Psoas muscle (tissue), 8 donors: Measurements from ENCODE around the gene CAMSAP1. TPM values are rescaled to one million over a fixed set of nuclear protein-coding genes. Genes with fewer than 3 reads are reported as not detected.

Source experiments
- ATAC-seq, 4 donors: fragments of 200-7000 bp; cut with Tn5 transposase; one replicate each; pipeline ENCODE4 v1.9.1; 2020; ENCODE audit warnings: moderate library complexity in 3 of 4, mild to moderate bottlenecking in 2 of 4
- DNase-seq, 2 donors: peaks; one replicate each; pipeline ENCODE4 v3.0.0-alpha.2; 2020
- H3K27ac ChIP-seq: fragments of 200-600 bp; one replicate; pipeline ENCODE4 v1.8.0; 2022
- H3K27me3 ChIP-seq, 3 donors: fragments of 200-600 bp in 1 of 3; one replicate each; pipeline versions ENCODE4 v1.6.1 to v1.8.0; 2013 to 2022; ENCODE audit warnings: low read length in 2 of 3, mild to moderate bottlenecking in 2 of 3, moderate library complexity in 1 of 3; ENCODE audit not compliant: insufficient read depth in 3 of 3
- H3K36me3 ChIP-seq, 2 donors: fragments of 200-600 bp in 1 of 2; one replicate each; pipeline versions ENCODE4 v1.6.1 to v1.8.0; 2013 to 2022; ENCODE audit warnings: low read depth in 1 of 2, mild to moderate bottlenecking in 1 of 2, moderate library complexity in 1 of 2; ENCODE audit not compliant: insufficient read depth in 1 of 2
- H3K4me1 ChIP-seq: fragments of 200-600 bp; one replicate; pipeline ENCODE4 v1.8.0; 2022
- H3K4me3 ChIP-seq: fragments of 200-600 bp; one replicate; pipeline ENCODE4 v1.8.0; 2022; ENCODE audit warnings: mild to moderate bottlenecking
- H3K9me3 ChIP-seq: fragments of 200-600 bp; one replicate; pipeline ENCODE4 v1.8.0; 2022
- WGBS, 3 donors: extraction: QIAGEN DNeasy Blood & Tissue Kit; methylation state at CpG; one replicate each; pipeline versions ENCODE4 v1.1.6 to v1.1.7; 2013; 5-methylcytosine and 5-hydroxymethylcytosine counted together
- intact Hi-C, 2 donors: fragments of 100-400 bp; cut with DNase I; formaldehyde crosslinking; loops; one replicate each; pipeline versions ENCODE4 v1.11.0 to v1.14.2; 2022
- polyA plus RNA-seq, 3 donors: library from polyadenylated mRNA; stranded (reverse); fragments of 200-250 nt; gene quantifications; one replicate each; pipeline ENCODE4 v1.2.3, GENCODE V29; 2013
- total RNA-seq, 4 donors: library from RNA; stranded (reverse); fragmentation: NEBNext Ultra II Directional in 2 of 4; extraction: Animal tissue kit (Norgen Biotek cat#: 25700) in 2 of 4; gene quantifications; one replicate each; pipeline versions ENCODE4 v1.2.1 to v1.2.4, GENCODE V29; 2021 to 2023
- TF ChIP-seq, protein P1 (sequence below): fragments of 200-600 bp; IDR thresholded peaks from one replicate; pipeline ENCODE4 v1.8.0; 2022; ENCODE audit warnings: antibody characterized with exemption
- donor health status: healthy with polysubstance abuse.
- donor health status: DM: no; HTN: no; CAD: no; lungs with moderate emphysema.
- donor health status: Bipolar disorder and iron deficiency.
- donor health status: healthy.
- donor health status: DM: yes; HTN: yes; CAD: no.
- donor health status: DM: no; HTN: no; CAD: no.
- donor health status: DM: no; HTN: no; CAD: no.
- donor health status: DM: yes; HTN: yes; CAD: no.

CAMSAP1 gene
- total and polyA plus RNA-seq, 7 donors, result 21.3 to 51.5 (median 41.5) TPM

DNA sequence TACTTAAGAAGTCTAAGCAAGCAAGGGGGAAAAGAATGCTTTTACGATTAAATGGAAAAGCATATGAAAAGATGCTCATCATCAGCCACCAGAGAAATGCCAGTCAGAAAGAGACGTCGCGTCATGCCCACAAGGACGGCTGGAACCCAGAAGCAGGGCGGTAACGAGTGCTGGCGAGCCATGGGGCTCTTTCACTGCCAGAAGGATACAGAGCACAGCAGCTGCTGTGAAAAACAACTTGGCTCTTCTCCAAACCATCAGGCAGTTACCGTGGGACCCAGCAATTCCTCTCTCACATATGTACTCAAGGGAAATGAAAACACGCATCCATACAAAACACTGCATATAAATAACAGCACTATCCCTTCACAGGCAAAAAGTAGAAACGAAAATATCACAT lies 95.5 kb downstream of the CAMSAP1 start:
- Histone ChIP-seq H3K27ac (no peak overlapping the region), H3K9me3 (no peaks in the 10 kb centered on the region), H3K36me3 (peaks cover 5 to 78% of the 10 kb centered on the region in 2 donors), H3K4me3 (no peak overlapping the region), H3K27me3 (no peaks in the 10 kb centered on the region), H3K4me1 (no peaks in the 10 kb centered on the region)
- DNase-seq (no peak), ATAC-seq (peak in 2 of 4 donors; percentile 31 to 37)
- WGBS, 3 donors, result 38 to 62% (median 46%) methylated on average over 11 of the region's 11 CpGs
- intact Hi-C loops, result no loop called here
- TF ChIP-seq, protein P1, sequence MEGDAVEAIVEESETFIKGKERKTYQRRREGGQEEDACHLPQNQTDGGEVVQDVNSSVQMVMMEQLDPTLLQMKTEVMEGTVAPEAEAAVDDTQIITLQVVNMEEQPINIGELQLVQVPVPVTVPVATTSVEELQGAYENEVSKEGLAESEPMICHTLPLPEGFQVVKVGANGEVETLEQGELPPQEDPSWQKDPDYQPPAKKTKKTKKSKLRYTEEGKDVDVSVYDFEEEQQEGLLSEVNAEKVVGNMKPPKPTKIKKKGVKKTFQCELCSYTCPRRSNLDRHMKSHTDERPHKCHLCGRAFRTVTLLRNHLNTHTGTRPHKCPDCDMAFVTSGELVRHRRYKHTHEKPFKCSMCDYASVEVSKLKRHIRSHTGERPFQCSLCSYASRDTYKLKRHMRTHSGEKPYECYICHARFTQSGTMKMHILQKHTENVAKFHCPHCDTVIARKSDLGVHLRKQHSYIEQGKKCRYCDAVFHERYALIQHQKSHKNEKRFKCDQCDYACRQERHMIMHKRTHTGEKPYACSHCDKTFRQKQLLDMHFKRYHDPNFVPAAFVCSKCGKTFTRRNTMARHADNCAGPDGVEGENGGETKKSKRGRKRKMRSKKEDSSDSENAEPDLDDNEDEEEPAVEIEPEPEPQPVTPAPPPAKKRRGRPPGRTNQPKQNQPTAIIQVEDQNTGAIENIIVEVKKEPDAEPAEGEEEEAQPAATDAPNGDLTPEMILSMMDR, result no peak

DNA sequence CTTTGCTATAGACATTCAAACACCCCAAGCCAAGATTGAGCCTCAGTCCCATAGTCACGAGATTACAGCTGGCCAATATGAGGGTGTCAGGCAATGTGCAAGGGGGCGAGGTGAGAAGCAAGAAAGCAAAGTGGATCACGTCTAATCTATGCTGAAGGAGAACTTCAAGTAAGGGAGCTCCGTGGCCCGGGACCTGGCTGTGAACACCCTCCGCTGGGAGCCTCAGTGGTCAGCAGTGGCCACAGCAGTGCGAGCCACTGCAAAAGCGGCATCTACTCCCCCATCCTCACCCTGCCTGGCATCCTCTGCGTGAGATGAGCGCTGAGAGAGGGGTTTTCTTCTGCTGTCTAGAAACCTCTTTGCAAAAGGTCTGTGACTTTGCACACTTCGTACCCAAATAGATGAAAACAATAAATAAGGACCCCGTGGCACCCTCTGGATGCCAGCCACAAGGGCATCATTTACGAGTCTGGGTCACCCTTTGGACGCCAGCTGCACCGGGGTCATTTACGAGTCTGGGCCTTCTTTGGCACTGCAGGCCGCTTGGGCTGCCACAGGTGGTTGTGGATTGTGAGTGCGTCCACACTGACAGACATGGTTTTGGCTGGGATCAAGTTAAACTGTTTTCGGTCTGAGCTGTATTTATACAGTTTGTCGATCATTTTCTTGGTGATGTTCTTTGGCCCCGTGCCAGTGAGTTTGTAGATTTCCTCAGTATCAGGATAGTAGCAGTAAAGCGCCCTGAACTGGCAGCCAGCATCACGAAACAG lies 96.4 kb downstream of the CAMSAP1 start:
- 76 to 81% (median 81%) methylated on average over 23 of the region's 23 CpGs for WGBS, 3 donors
- DNase-seq, result no peak
- Histone ChIP-seq H3K4me1 (no peaks in the 10 kb centered on the region), H3K36me3 (peaks cover 5 to 70% of the 10 kb centered on the region in 2 donors), H3K27ac (no peak overlapping the region), H3K27me3 (no peaks in the 10 kb centered on the region), H3K9me3 (no peaks in the 10 kb centered on the region), H3K4me3 (no peak overlapping the region)
- ATAC-seq, result no peak
- TF ChIP-seq, protein P1, result no peak
- intact Hi-C loops, result no loop called here

DNA sequence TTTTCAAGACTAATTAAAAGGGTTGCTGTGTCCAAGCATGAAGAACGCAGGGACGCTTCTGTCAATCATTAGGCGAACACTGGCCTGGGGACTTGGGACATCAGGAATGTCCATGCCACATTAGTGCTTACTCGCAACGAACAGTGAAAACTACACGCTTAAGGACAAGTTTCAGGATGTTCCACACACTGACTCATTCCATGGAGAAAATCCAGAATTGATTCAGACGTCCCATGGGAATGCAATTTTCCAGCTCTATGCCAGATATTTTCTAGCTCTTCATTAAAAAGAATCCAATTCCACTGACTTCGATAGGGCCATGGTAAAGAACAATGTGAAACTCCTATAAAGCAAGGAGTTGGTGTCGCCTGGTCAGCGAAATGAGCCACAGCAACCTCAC lies 98.2 kb downstream of the CAMSAP1 start:
- intact Hi-C loops, result no loop called here
- Histone ChIP-seq H3K4me1 (no peaks in the 10 kb centered on the region), H3K9me3 (no peaks in the 10 kb centered on the region), H3K27me3 (no peaks in the 10 kb centered on the region), H3K27ac (no peak overlapping the region), H3K36me3 (peaks cover 0 to 53% of the 10 kb centered on the region in 2 donors), H3K4me3 (no peak overlapping the region)
- 66 to 69% (median 67%) methylated on average over 10 of the region's 10 CpGs for WGBS, 3 donors
- TF ChIP-seq, protein P1, result no peak
- no peak for DNase-seq
- no peak for ATAC-seq

- no peak for ATAC-seq
- Histone ChIP-seq H3K9me3 (no peaks in the 10 kb centered on the region), H3K4me1 (no peaks in the 10 kb centered on the region), H3K27ac (no peak overlapping the region), H3K27me3 (no peaks in the 10 kb centered on the region), H3K4me3 (no peak overlapping the region), H3K36me3 (peaks cover 0 to 21% of the 10 kb centered on the region in 2 donors)
- no peak for DNase-seq
- 85 to 90% (median 86%) methylated on average over 20 to 22 of the region's 22 CpGs for WGBS, 3 donors
- intact Hi-C loops, result no loop called here
- TF ChIP-seq, protein P1, result no peak
Measured at GRCh38 chr9:135805422-135806022, 101.8 kb downstream of the CAMSAP1 start.
